Activated CD4-positive, CD25-positive, alpha-beta regulatory T cell treated with anti-CD3 and anti-CD28 coated beads, Interleukin-2, amount 50 U/mL, for 24 hours (primary cell): ENCODE results near the gene C2orf69.
"Not testable (repeated sequence)": the region's sequence is repeated elsewhere in the genome, so short reads cannot be mapped to it uniquely, and the experiment has no call there.

Experiments
- ATAC-seq, 2 donors: fragments of 150-1000 bp; cut with Tn5 transposase; one replicate each; pipeline ENCODE4 v1.10.0; 2021; ENCODE audit warnings: mild to moderate bottlenecking in 1 of 2, moderate library complexity in 1 of 2

C2orf69 gene, protein sequence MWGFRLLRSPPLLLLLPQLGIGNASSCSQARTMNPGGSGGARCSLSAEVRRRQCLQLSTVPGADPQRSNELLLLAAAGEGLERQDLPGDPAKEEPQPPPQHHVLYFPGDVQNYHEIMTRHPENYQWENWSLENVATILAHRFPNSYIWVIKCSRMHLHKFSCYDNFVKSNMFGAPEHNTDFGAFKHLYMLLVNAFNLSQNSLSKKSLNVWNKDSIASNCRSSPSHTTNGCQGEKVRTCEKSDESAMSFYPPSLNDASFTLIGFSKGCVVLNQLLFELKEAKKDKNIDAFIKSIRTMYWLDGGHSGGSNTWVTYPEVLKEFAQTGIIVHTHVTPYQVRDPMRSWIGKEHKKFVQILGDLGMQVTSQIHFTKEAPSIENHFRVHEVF

DNA sequence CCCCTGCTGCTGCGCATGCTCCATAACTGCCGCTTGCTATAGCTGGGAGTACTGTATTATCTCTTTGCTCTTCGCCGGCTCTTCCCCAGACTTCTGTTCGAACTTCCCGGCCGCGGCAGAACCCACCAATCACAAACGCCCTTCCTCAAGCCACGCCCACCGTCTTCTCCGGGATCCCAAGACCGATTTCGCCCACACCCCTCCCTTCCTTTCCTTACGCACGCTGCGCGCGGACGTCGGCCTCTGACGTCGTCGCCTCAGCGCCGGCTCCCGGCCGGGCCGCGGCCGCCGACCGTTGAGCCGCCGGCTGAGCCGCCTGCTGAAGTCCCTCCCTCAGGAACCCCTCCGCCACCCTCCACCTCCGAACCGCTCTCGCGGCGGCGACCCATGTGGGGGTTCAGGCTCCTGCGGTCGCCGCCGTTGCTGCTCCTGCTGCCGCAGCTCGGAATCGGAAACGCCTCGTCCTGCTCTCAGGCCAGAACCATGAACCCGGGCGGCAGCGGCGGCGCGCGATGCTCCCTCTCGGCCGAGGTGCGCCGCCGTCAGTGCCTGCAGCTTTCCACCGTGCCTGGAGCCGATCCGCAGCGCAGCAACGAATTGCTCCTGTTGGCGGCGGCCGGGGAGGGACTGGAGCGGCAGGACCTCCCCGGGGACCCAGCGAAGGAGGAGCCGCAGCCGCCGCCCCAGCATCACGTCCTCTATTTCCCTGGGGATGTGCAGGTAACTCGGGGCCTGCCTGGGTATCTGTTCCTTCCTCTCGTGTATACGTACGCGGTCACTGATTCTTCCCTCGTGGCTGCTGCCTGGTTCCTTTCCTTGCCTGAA lies at the start of gene C2orf69:
Gene C2orf69, plus strand, starts transcription at position 242 of the 825 bp plus-strand sequence. Its CDS starts 146 bp downstream, at position 388.
- peak; percentile 89 to 90 for ATAC-seq

DNA sequence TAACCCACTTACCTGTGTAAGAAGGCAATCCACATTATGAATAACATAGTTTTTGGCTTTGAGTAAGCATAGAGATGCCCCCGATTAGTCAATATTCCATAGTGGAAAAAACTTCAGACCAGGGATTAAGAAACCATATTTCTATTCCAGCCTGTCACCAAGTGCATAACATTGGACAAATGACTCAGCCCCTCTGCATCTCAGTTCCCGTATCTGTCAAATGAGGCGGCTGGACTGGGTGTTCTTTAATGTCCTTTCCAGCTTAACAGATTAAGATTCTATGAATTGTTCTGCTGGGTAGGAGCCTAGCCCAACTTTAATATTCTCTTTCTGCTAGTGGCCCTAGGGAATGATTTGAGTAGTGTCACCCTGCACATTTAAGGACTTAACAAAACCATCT lies 48.3 kb upstream of the C2orf69 start:
- ATAC-seq, result no peak

DNA sequence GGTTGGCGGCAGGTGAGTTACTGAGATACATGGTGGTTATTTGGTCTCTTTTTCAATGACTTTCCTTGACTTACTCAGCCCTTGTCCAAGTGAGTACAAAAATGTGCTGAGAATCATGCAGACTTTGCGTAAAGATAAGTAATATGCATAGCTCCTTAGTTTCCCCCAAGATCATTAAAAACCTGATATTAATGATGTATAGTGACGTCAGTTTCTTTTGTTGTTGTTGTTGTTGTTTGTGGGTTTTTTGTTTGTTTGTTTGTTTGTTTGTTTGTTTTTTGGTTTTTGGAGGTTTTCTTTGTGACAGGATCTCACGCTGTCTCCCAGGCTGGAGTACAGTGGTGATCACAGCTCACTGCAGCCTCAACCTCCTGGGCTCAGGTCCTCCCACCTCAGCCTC lies 45.2 kb upstream of the C2orf69 start:
- no peak for ATAC-seq

DNA sequence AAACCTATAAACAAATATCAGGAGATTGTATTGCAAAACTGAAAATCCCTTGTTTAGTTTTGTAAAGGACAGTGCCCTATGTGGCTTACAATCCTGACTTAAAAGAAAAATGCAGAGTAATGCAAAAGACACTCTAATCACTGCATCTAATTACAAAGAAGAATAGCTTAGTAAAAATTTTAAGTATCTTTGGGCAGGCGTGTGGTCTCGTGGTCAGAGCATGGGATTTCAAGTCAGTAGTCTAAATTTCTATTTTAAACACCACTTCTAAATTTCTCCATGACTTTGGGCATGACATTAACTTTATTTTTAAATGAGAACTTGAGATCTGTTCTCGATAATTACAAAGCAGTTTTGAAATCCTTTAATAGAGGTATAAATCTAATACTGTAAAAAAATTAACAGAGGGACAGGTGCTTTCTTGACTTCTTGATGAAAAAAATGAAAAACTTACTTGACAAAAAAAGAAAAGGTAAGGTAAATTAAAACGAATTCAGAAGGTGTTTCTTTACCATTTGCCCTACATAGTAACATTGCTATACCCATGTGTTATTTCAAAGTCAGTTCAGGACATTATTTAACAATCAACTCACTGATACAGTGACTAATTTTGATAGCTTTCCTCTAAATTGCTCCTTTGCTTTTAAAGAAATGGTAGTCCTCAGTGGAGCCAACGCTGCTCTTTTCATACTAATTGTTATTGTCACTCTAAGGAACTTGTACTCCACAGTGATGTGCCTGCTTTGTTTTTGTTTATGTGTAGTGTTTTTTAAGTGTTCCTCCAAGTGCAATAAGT lies 42.5 kb upstream of the C2orf69 start:
- no peak for ATAC-seq

DNA sequence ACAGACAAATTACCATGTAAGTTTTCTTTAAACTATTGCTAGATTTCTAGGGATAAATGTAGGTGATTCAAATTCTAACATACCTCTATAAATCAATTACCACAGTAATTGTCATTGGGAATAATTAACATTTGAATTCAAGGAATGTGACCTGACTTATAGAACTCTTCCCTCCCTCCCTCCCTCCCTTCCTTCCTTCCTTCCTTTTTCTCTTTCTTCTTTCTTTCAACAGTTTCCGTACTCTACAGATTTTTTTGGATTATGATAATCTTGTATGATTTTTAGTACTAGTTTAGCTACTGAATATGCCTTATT lies 41.9 kb upstream of the C2orf69 start:
- ATAC-seq, result no peak

DNA sequence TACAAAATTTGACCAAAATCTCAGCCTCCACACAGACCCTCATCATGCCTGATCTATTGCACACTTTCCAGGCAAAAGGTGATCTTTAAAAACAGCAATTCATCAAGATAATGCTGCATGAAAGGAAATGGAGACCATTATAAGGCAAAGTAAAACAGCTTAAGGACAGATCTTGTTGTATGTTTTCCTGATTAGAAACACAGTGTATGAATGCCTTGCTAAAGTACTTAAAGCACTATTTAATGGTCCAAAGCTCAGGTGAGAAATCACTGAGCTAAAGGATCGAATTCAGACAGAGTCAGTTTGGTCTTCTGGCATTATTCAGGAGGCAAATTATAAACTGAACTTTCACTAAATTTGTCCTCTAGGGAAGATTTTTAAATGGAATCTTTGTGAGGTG lies 41.4 kb upstream of the C2orf69 start:
- ATAC-seq, result no peak

DNA sequence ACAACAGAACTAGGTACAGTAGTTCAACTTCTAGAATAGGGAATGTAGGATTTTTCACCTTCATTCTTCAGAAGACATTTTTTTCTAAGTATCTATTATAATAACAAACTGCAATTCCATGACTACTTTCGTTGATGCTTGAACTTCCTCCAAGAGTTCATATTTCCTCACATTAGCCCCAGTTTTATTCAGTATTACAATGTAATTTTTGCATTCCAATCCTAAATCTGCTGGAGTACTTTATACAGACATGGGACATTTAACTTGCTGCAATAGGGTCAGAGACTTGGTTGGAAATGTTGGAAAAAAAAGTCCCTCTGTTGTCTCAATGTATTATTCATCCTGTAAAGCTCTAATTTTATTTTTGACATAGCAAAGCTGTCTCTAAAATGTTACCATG lies 40.5 kb upstream of the C2orf69 start:
- no peak for ATAC-seq

DNA sequence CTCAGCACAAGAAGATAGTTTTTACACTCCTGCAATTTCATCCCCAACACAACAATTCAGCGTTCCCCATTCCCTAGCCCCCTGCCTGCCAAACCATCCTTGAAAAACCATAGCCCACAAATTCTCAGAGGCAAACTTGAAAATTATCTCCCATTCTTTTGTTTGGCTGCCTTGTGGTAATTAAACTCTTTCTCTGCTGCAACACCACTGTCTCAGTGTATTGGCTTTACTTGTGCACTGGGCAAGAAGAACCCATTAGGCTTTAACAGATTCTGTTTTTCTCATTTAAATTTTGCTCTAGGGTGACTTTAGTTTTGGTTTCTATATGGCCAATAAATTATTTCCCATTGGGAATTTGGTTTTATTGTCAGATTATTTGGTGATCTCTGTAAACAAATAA lies 36.9 kb upstream of the C2orf69 start:
- no peak for ATAC-seq

DNA sequence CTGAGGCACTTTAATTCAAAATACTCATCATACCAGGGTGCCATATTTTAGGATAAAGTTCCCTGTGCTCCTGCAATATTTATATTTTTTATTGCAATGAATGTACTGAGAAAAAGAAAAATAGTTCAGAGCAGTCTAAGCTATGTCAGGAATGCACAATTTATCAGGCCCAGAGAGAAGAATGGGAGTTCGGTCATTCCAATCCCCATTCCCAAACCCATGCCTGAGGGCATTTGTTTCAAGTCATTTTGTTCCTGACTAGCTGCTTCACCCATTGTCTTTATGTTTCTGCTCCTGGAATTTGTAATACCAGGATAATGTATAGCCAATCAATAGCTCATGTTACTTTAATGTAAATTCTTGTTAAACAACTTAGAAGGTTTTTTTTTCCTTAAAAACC lies 35.7 kb upstream of the C2orf69 start:
- ATAC-seq, result no peak

DNA sequence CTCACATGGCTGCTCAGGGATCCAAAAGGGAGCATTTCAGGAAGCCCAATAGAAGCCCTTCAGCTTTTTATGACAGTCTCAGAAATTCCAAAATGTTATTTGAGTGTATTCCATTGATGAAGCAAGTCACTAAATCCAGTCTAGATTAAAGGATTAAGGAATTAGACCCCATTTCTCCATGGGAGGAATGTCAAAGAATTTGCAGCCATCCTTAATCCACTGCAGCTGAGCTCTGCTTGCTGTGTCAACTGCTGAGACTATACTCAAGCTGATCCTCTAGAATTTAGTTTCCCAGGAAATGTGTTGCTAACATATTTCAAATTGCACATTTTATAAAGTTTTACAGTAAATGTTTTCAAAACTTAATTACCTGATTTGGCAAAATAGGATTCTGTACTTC lies 28.4 kb upstream of the C2orf69 start:
- ATAC-seq, result no peak

DNA sequence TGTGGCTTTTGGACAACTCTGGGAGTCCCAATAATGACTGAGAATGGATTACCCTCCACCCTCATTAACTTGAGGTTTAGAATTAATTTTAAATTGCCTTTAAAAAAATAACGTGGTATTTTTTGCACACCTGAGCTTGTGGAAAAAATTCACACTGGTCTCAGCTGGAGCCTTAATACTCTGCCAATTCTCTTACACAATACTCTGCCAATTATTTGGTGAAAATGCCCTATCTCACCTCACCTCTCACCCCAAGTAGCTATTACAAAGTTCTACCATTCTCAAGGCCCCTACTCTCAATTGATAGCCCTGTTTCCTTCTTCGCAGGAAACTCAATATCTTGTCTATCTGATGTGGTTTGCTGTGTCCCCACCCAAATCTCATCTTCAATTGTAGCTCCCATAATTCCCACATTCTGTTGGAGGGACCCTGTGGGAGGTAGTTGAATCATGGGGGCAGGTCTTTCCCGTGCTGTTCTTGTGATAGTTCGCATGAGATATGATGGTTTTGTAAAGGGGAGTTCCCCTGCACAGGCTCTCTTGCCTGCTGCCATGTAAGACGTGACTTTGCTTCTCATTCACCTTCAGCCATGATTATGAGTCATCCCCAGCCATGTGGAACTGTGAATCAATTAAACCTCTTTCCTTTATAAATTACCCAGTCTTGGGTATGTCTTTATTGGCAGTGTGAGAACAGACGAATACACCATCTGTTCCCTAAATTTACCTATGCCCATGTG lies 27.4 kb upstream of the C2orf69 start:
- ATAC-seq, result no peak

DNA sequence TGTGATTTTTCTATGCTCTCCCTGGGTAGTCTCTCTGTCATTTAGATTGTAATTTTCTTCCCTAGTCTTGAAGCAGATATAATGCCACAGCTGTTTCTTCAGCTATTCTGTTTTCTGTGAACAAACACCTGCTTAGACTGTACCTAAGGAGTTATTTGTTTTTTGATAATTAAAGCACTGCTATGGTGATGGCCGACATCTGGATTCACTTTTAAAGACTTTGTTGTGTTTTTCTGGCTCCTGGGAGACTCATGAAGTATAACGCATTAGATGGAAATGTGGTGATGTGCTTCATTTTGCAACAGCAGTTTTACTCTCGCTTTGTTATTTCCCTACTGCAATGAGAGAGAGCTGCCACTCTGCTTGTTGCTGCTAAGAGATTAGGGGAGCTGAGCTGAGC lies 15.7 kb upstream of the C2orf69 start:
- ATAC-seq, result no peak

DNA sequence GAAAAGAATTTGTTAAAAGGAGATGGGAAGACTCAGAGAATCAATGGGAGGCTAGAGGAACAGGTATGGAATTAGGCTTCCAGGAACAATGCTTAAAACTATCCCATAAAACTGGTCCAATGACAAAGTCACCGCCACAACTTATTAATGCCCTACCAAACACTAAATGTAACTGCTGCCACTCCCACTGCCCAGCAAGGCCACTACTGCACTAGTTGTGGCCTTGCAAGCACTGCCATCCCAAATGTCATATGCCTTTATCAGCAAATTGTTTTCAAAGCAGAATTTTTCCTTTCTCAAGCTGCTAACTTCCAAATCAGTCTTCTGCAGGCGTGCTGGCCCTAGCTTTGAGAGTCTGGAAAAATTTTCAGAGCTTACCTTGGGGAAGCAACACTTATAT lies 14.5 kb upstream of the C2orf69 start:
- no peak for ATAC-seq

DNA sequence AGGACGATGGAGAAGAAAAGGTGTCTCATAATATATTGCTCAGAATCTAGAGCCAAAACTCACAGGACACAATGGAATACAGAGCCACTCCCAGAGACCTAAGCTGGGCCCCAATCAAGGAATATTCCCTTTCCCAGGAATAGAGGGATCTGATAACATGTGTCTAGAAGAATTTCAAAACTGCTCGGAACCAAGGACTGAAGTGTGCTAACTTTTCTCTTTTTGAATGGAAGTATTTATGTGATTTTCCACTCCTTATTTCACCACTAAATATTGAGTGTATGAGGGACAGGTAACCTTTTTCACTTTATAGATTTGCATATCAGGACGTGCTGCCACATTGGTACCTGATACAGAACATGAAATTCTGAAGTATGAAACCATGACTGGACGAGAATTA lies 9.2 kb upstream of the C2orf69 start:
- ATAC-seq, result no peak

DNA sequence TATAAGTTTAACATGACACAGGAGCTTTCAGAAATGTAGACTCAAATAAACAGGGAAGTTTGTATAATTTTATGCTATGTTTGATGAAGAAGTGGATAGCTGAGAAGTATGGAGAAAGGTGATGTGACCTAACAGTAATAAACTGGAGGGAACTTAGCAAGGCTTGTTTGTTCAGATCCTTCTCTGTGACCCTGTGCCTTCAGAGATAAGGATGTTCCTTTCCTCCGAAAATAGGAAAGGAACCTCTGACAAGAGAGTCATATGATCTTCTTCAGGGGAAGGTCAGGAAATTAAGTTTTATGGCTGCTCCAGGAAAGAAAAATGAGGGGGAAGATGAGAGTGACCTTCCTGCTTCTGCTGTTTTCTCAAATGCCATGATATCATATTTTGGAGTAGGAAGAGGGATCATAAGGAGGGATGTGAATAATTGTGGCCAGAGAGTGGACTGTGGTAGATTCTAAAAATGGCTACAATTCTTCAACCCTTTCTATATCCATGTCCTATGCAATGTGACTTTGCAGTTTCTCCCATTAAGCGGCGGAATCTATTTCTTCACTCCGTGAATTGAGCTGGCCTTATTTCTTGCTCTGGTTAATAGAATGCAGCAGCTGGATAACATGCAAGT lies 8.5 kb upstream of the C2orf69 start:
- ATAC-seq, result no peak

DNA sequence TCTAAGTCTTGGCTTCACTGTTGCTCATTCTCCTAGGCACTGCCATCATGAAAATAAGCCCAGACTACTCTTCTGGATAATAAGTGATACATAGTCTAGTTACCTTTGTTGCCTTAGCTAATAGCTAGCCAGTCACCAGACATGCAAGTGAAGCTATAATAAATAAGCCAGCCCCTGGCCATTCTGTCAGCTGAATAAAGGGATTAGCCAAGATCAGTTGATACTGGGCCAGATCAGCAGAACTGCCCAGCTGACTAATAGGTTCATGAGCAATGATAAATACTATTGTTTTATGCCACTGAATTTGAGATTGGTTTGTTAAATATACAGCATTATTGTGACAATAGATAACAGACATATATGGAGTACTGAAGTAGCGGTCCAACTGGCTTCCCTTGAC lies 8.0 kb upstream of the C2orf69 start:
- no peak for ATAC-seq

DNA sequence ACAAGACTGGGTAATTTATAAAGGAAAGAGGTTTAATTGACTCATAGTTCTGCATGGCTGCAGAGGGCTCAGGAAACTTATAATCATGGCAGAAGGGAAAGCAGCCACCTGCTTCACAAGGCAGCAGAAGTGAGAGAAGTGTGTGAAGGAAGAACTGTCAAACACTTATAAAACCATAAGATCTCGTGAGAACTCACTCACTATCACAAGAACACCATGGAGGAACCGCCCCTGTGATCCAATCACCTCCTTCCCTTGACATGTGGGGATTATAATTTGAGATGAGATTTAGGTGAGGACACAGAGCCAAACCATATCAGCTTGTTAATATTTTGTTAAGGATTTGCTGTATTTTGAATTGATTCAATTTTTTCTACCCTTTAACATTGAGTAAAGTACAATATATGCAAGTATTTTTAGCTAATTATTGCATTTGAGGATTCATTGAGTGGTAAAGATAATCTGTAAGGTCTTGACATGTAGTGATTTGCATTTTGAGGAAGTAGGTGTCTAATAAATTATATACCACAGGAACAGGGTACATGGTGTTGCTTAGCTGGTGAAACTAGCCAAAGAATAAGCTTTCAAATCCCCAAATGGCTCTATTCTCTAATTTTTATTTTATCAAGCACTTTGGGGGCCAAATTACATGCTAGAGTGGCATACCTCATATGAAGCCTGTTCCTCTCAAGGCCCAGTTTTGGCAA lies 3.9 kb upstream of the C2orf69 start:
- no peak for ATAC-seq

DNA sequence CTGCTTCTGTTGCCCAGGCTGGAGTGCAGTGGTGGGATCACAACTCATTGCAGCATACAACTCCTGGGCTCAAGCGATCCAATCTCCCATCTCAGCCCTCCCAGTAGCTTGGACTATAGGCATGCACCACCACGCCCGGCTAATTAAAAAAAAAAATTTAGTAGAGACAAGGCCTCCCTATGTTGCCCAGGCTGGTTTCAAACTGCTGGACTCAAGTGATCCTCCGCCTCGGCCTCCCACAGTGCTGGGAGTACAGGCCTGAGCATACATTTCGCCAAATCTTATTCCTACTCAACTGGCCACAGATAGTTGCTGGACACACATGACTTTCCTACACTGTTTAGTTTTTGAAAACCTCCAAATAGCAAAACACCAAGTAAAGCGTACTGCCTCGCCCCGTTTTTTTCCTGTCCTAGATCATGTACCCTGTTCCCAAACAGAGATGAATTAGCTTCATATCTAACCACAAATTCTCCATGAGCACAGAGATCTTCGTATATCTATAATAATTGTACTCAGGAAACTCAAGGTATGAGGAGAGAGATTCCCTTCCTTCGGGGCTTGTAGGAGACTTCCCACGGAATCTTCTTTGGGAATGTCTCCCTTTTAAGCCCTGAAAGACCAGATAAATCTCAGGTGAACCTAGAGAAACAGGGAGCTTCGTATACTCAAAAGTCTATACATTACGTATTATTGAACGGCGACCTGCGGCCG lies 598 bp upstream of the C2orf69 start:
- ATAC-seq, result no peak

DNA sequence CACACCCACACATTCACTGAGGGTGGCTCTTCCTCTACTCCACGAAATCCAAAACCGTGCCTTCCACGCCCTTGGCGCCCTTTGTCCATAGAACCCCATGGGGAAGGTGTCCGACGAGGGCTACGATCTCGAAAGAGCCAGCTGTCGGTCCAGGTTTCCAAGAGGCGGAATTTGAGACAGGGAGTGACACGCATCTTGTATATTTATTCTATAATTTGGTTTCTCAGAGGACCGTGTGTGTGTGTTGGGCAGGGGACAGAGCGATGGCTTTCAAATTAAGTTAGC lies 726 bp downstream of the C2orf69 start:
- no peak for ATAC-seq

DNA sequence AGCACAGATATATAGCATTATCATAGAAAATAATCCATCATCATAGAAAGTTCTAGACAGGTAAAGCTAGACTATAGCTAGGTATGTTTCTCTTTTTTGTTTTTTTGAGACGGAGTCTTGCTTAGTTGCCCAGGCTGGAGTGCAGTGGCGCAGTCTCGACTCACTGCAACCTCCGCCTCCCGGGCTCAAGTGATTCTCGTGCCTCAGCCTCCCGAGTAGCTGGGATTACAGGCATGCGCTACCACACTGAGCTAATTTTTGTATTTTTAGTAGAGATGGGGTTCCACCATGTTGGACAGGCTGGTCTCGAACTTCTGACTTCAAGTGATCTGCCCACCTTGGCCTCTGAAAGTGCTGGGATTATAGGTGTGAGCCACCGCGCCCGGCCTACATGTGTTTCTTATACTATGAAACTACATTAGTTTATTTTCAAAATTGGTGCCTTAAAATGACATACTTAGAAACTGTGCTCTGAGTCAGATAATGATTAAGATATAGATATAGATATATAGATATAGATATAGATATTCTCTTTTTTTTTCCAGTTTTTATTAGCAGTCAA lies 1.5 kb downstream of the C2orf69 start:
- not testable (repeated sequence) for ATAC-seq
